ENCODE results near the gene RETREG2. TPM values are rescaled to one million over a fixed set of nuclear protein-coding genes. Genes with fewer than 3 reads are reported as not detected.

Gene RETREG2, protein sequence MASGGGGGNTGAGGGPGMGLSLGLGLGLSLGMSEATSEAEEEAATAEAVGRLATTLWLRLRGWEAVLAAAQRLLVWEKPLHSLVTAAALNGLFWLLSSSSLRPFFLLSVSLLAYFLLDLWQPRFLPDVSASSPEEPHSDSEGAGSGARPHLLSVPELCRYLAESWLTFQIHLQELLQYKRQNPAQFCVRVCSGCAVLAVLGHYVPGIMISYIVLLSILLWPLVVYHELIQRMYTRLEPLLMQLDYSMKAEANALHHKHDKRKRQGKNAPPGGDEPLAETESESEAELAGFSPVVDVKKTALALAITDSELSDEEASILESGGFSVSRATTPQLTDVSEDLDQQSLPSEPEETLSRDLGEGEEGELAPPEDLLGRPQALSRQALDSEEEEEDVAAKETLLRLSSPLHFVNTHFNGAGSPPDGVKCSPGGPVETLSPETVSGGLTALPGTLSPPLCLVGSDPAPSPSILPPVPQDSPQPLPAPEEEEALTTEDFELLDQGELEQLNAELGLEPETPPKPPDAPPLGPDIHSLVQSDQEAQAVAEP
- 34.4 and 40.1 TPM in 2 replicates for total RNA-seq

DNA sequence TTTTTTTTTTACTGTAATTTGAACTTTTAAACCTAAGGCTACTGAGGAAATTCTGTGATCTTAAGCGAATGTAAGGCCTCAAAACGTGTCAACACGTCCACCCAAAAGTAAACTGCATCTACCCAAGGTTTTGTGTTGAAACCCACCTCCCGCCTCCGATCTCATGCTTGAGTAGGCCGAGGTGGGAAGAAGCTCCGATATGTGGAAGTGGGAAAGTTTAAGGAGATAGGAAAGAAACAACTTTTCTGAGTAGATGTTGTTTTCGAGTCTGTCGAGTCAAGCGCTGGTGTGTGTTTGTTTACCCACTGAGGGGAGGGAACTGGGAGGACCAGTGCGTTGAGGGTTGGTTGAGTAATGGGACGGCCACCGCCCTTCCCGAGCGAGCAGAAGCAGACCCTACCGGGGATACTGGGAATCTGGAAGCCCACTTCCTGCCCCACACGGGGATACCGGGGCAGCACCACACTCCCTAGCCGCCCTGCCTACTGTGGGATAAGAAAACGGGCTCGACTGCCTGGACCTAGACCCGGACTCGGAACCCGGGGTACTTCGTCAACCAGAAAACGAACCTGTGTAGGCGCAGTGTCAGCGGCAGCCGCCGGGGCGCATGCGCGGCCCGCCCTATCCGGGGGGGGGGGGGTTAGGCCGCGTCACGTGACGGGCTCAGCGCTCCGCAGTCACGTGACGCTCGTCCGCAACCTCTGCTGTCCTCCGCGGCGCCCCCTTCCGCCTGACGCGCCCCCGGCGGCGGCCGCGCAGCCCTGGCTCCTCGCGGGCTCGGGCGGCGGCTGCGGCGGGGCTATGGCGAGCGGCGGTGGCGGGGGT, at the start of gene RETREG2:
Gene RETREG2, plus strand, starts transcription at position 724 of the 825 bp plus-strand sequence. Its CDS starts 78 bp downstream, at position 802.
- TF ChIP-seq CTCF (conservative IDR thresholded peaks at IDR 0.05; ENCODE audit: low read depth, low read length) = no peak
- H3K4me3 ChIP-seq (ENCODE audit: low read depth, low read length) = peak within 1 kb of the TSS; percentile 92
- no peak for DNase-seq (ENCODE audit: low read depth)

GRCh38 chr2:219128396-219128795, 49.7 kb upstream of the RETREG2 start:
- TF ChIP-seq CTCF (conservative IDR thresholded peaks at IDR 0.05; ENCODE audit: low read depth, low read length) = no peak
- no peak overlapping the region for H3K4me3 ChIP-seq (ENCODE audit: low read depth, low read length)
- DNase-seq (ENCODE audit: low read depth) = no peak

GRCh38 chr2:219129589-219129988, 48.5 kb upstream of the RETREG2 start:
- no peak overlapping the region for H3K4me3 ChIP-seq (ENCODE audit: low read depth, low read length)
- no peak for DNase-seq (ENCODE audit: low read depth)
- TF ChIP-seq CTCF (conservative IDR thresholded peaks at IDR 0.05; ENCODE audit: low read depth, low read length) = no peak

- no peak for TF ChIP-seq CTCF (conservative IDR thresholded peaks at IDR 0.05; ENCODE audit: low read depth, low read length)
- DNase-seq (ENCODE audit: low read depth) = no peak
Observed at GRCh38 chr2:219131327-219131726, 46.7 kb upstream of the RETREG2 start.

DNA sequence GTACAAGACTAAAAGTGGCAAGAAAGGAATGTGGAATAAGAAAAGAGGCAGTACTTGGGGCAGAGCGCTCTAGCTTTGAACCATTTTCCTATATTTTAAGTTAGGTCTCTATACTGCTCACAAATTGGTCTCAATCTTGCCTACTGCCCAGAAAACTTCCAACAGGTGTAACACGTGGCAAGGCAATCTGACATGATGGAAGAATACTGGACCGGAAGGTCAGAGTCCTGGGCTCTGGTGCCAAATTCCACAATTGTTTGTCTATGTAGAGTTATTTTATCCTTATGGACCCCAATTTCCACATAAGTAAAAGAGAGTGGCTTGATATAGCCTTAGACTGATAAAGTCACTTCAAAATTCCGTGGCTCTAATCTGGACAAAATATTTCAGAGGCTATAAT, 46.3 kb upstream of the RETREG2 start:
- no peak overlapping the region for H3K4me3 ChIP-seq (ENCODE audit: low read depth, low read length)

More at GRCh38 chr2:219131327-219131726, 46.7 kb upstream of the RETREG2 start:
- H3K4me3 ChIP-seq (ENCODE audit: low read depth, low read length) = no peak overlapping the region

GRCh38 chr2:219133976-219134375, 44.1 kb upstream of the RETREG2 start:
- TF ChIP-seq CTCF (conservative IDR thresholded peaks at IDR 0.05; ENCODE audit: low read depth, low read length) = no peak
- no peak overlapping the region for H3K4me3 ChIP-seq (ENCODE audit: low read depth, low read length)
- no peak for DNase-seq (ENCODE audit: low read depth)

More for the DNA sequence above, 46.3 kb upstream of the RETREG2 start:
- TF ChIP-seq CTCF (conservative IDR thresholded peaks at IDR 0.05; ENCODE audit: low read depth, low read length) = no peak
- DNase-seq (ENCODE audit: low read depth) = no peak

Data from epithelial cell of proximal tubule (primary cell).